ENCODE measurements around the gene ZNF681. TPM values are rescaled to one million over a fixed set of nuclear protein-coding genes. Genes with fewer than 3 reads are reported as not detected.
"Not testable (repeated sequence)": the region's sequence is repeated elsewhere in the genome, so short reads cannot be mapped to it uniquely, and the experiment has no call there.

Gene ZNF681
- total RNA-seq, 4 donors from 2014 or later, result 0.26 to 7.3 (median 2.7) TPM

- H3K4me3 ChIP-seq, result no peak overlapping the region
- DNase-seq, result no peak
- no peaks in the 10 kb centered on the region for H3K36me3 ChIP-seq
- H3K4me1 ChIP-seq, result no peaks in the 10 kb centered on the region
- H3K27me3 ChIP-seq, result no peaks in the 10 kb centered on the region
- intact Hi-C loops (cut with DNase I; ENCODE audit: low total_unique reads), result no loop called here
- no peak overlapping the region for H3K27ac ChIP-seq
- TF ChIP-seq POLR2A (IDR thresholded peaks at IDR 0.05) (no peak), CTCF (IDR thresholded peaks at IDR 0.05) (no peak)
- no peaks in the 10 kb centered on the region for H3K9me3 ChIP-seq
Observed at GRCh38 chr19:23699521-23699860, 59.2 kb downstream of the ZNF681 start.

- H3K9me3 ChIP-seq, result no peaks in the 10 kb centered on the region
- TF ChIP-seq POLR2A (IDR thresholded peaks at IDR 0.05) (no peak), CTCF (IDR thresholded peaks at IDR 0.05) (no peak)
- no peaks in the 10 kb centered on the region for H3K4me1 ChIP-seq
- H3K27ac ChIP-seq, result no peak overlapping the region
- H3K36me3 ChIP-seq, result no peaks in the 10 kb centered on the region
- no peak for DNase-seq
- no peak overlapping the region for H3K4me3 ChIP-seq
- intact Hi-C loops (cut with DNase I; ENCODE audit: low total_unique reads), result no loop called here
- H3K27me3 ChIP-seq, result no peaks in the 10 kb centered on the region
Observed at GRCh38 chr19:23698711-23699520, 59.8 kb downstream of the ZNF681 start.

- DNase-seq; H3K27me3 ChIP-seq; intact Hi-C loops (cut with DNase I; ENCODE audit: low total_unique reads); H3K27ac ChIP-seq; H3K4me3 ChIP-seq; H3K36me3 ChIP-seq; H3K4me1 ChIP-seq; H3K9me3 ChIP-seq: not testable (repeated sequence)
Observed at GRCh38 chr19:23692937-23693336, 65.8 kb downstream of the ZNF681 start.

Other genes with a start within 250 kb of the ZNF681 start
- 10 to 100 TPM in 2 of 4 donors, 1 to 10 TPM in 2; 4.1 to 19.1 (median 8.0) TPM for gene ZNF675, start 71.7 kb downstream of the ZNF681 start, total RNA-seq
- 10 to 100 TPM in 1 of 4 donors, under 1 TPM in 2, not detected in 1; 0.70 to 11.3 (median 0.77) TPM for gene ZNF726, start 156.0 kb upstream of the ZNF681 start, total RNA-seq

Measured in uterus (tissue), 4 donors.